Caco-2 (cell line): ENCODE data around the gene ZNF541. TPM values are rescaled to one million over a fixed set of nuclear protein-coding genes. Genes with fewer than 3 reads are reported as not detected.

Source experiments
- BruUV-seq: library from RNA; stranded (reverse); fragments of 400-500 nt; replicated peaks from 2 replicates; lab custom pipeline; 2021; lab: Mats Ljungman, UMichigan
- CTCF ChIA-PET: fragments of 300-600 bp; sonication (Branson Sonifier 250); formaldehyde crosslinking; loops from one replicate; lab custom pipeline; 2022; ENCODE audit warnings: antibody characterized with exemption; lab: Charles Lee
- POLR2A ChIA-PET: fragments of 300-600 bp; sonication (Branson Sonifier 250); formaldehyde crosslinking; loops from one replicate; lab custom pipeline; 2022; ENCODE audit warnings: antibody characterized with exemption; lab: Charles Lee
- DNase-seq, 2 experiments: peaks; one replicate each; pipeline versions ENCODE4 v3.0.0 to v3.0.0-alpha.2; 2020 to 2022
- H3K27me3 ChIP-seq: replicated peaks from 2 replicates; pipeline ENCODE4 v1.6.0; 2011; ENCODE audit warnings: low read length; ENCODE audit not compliant: control insufficient read depth, insufficient read depth
- H3K36me3 ChIP-seq: 2 replicates; pipeline ENCODE4 v1.5.1; 2011; ENCODE audit warnings: low read length; ENCODE audit not compliant: control insufficient read depth, insufficient read depth
- H3K4me1 ChIP-seq: fragments of 250-450 bp; sonication (Bioruptor Pico); 2 replicates; pipeline ENCODE4 v1.5.1; 2020; ENCODE audit warnings: mild to moderate bottlenecking
- H3K4me3 ChIP-seq: 2 replicates; pipeline ENCODE4 v1.5.1; 2011; ENCODE audit warnings: low read depth, mild to moderate bottlenecking, control low read depth, low read length
- H3K9me3 ChIP-seq: fragments of 250-450 bp; sonication (Bioruptor Pico); 2 replicates; pipeline ENCODE4 v1.5.1; 2020; ENCODE audit warnings: mild to moderate bottlenecking, moderate library complexity
- H3K27ac Mint-ChIP-seq: one replicate; pipeline ENCODE4 v1.8.0; 2022; ENCODE audit warnings: mixed read lengths; ENCODE audit not compliant: unreplicated experiment
- H3K27me3 Mint-ChIP-seq: one replicate; pipeline ENCODE4 v1.8.0; 2022; ENCODE audit warnings: mixed read lengths; ENCODE audit not compliant: insufficient read depth, unreplicated experiment
- H3K36me3 Mint-ChIP-seq: one replicate; pipeline ENCODE4 v1.8.0; 2022; ENCODE audit warnings: mild to moderate bottlenecking, mixed read lengths; ENCODE audit not compliant: insufficient read depth, unreplicated experiment
- H3K4me1 Mint-ChIP-seq: one replicate; pipeline ENCODE4 v1.8.0; 2022; ENCODE audit warnings: low read depth, mixed read lengths; ENCODE audit not compliant: unreplicated experiment
- H3K4me3 Mint-ChIP-seq: one replicate; pipeline ENCODE4 v1.8.0; 2022; ENCODE audit warnings: mild to moderate bottlenecking, moderate library complexity, mixed read lengths; ENCODE audit not compliant: unreplicated experiment
- H3K9me3 Mint-ChIP-seq: one replicate; pipeline ENCODE4 v1.8.0; 2022; ENCODE audit warnings: mixed read lengths; ENCODE audit not compliant: unreplicated experiment
- CTCF ChIP-seq, 2 experiments: fragments of 200-600 bp in 1 of 2; IDR thresholded peaks; 1 replicate in 1 of 2; 2 replicates in 1 of 2; pipeline versions ENCODE4 v1.5.1 to v1.8.0; 2011 to 2022; ENCODE audit warnings: antibody characterized with exemption in 1 of 2, control low read depth in 1 of 2, inconsistent platforms in 1 of 2, low read depth in 1 of 2, low read length in 1 of 2, mild to moderate bottlenecking in 1 of 2, moderate library complexity in 1 of 2; ENCODE audit not compliant: insufficient read depth in 1 of 2, severe bottlenecking in 1 of 2, unreplicated experiment in 1 of 2
- intact Hi-C: fragments of 100-400 bp; cut with micrococcal nuclease; formaldehyde crosslinking; loops from one replicate; pipeline ENCODE4 v1.10.0; 2022; ENCODE audit not compliant: unreplicated experiment
- total RNA-seq: library from RNA; stranded (reverse); gene quantifications from 2 replicates; pipeline ENCODE4 v1.2.3, GENCODE V29; 2022

The ZNF541 gene
- total RNA-seq, 1 experiment from 2014 or later, result not detected

DNA sequence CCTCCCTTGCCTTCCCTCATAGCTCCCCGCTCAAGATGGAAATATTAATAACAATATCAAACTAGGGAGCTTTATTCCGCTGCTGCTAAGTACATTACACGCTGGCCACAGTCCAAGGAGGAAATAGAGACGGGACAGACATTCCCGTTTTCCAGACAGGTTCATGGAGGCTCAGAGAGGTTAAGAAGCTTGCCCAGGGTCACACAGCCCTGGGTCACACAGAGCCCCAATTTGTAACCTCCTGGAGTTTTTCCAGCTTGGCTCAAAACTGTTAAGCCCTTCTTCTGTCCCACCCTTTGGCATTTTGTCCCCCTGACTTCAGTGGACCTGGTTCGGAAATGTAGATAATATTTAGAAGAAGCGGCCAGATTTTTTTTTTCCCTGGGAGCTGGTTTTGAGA lies 38.0 kb upstream of the ZNF541 start:
- H3K4me1 ChIP-seq, result peaks cover 31% of the 10 kb centered on the region
- BruUV-seq, result TSS peak; percentile 30
- POLR2A ChIA-PET, result interaction anchor here (0.6 to 2.4 kb wide), 6 partner anchors 11 to 62 kb away, joined by 3 to 30 read pairs (median 11); no protein-coding TSS in a partner anchor
- no peaks in the 10 kb centered on the region for H3K9me3 ChIP-seq
- peaks cover 17% of the 10 kb centered on the region for H3K4me1 Mint-ChIP-seq
- peaks cover 1% of the 10 kb centered on the region; the same call in 1 of the 2 replicates for H3K36me3 ChIP-seq
- no peak for DNase-seq
- H3K27me3 Mint-ChIP-seq, result no peaks in the 10 kb centered on the region
- no peak overlapping the region for H3K4me3 ChIP-seq
- peaks cover 41% of the 10 kb centered on the region for H3K36me3 Mint-ChIP-seq
- no peak for TF ChIP-seq CTCF (IDR thresholded peaks at IDR 0.05; ENCODE audit: insufficient read depth in 1 of 2, low read depth in 1 of 2, low read length in 1 of 2, severe bottlenecking in 1 of 2, unreplicated experiment in 1 of 2)
- peak overlapping the region; percentile 80 for H3K27ac Mint-ChIP-seq
- no peaks in the 10 kb centered on the region for H3K27me3 ChIP-seq
- CTCF ChIA-PET, result interaction anchor here (0.7 to 1.8 kb wide), 6 partner anchors 13 to 183 kb away, joined by 3 to 10 read pairs (median 4); no protein-coding TSS in a partner anchor
- H3K9me3 Mint-ChIP-seq, result no peaks in the 10 kb centered on the region
- peak overlapping the region; percentile 91 for H3K4me3 Mint-ChIP-seq
- intact Hi-C loops, result loop anchor here (1.0 kb wide), 2 partner anchors 37 to 87 kb away; no protein-coding TSS in a partner anchor

DNA sequence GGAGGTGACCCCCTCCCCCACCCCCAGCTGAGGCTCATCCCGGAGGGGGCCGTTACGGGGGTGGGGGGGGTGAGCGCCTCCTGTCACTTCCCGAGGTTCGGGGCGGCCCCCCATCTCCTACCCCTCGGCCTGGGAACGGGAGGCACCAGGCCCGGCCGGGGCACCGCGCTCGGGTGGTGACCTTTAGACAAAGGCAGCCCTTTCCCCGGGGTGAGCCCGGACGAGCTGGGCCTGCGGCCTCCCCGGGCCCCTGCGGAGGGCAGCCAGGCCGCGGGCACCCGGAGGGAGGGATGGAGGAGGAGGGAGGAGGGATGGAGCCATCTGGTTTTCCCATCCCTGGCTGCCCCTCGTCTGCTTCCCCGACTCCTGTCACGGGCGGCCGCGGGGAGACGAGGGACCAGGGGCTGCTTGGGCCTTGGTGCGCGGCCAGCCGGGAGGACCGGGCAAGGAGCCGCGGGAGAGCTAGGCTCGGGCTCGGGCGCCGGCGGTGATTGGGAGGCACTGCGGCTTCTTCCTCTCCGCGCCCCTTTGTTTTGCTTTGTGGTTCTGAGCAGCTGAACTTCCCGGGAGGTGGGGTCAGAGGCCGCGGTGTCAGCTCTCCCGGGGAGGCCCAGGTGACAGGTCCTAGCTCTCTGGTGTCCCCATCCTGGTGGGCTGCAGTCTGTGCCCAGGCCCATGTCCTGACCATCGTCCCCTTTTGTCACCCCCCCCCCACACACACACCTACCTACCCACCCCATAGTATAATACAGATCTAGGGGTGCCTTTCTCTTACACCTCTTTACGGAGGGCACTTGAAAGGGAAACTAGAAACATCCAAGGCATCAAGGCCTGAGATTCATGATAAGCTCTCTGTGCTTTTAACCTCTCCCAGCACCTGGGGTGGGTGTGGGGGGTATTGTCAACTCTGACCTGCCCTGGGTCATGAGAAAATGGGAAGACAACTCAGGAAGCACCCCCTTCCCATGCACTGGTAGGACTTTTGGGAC lies 37.3 kb upstream of the ZNF541 start:
- CTCF ChIA-PET, result interaction anchor here (0.6 to 1.8 kb wide), 9 partner anchors 14 to 301 kb away, joined by 3 to 10 read pairs (median 4); partner anchors contain the start of gene EHD2

More for the DNA sequence above, 37.3 kb upstream of the ZNF541 start:
- no TSS peak for BruUV-seq
- no peaks in the 10 kb centered on the region for H3K27me3 Mint-ChIP-seq
- peak; percentile 74 to 76 for DNase-seq
- intact Hi-C loops, result loop anchor here (1.0 to 2.0 kb wide), 5 partner anchors 15 to 95 kb away; partner anchors contain the start of gene NAPA
- no peaks in the 10 kb centered on the region for H3K9me3 Mint-ChIP-seq
- Histone ChIP-seq H3K27me3 (no peaks in the 10 kb centered on the region), H3K4me3 (peak overlapping the region; percentile 91), H3K4me1 (peaks cover 31% of the 10 kb centered on the region), H3K9me3 (no peaks in the 10 kb centered on the region), H3K36me3 (peaks cover 1% of the 10 kb centered on the region; the same call in 1 of the 2 replicates)
- TF ChIP-seq CTCF (IDR thresholded peaks at IDR 0.05; ENCODE audit: insufficient read depth in 1 of 2, low read depth in 1 of 2, low read length in 1 of 2, severe bottlenecking in 1 of 2, unreplicated experiment in 1 of 2), result no peak
- H3K27ac Mint-ChIP-seq, result peak overlapping the region; percentile 80
- peaks cover 13% of the 10 kb centered on the region for H3K4me1 Mint-ChIP-seq
- POLR2A ChIA-PET, result interaction anchor here (0.6 to 2.4 kb wide), 8 partner anchors 10 to 892 kb away, joined by 3 to 30 read pairs (median 4); no protein-coding TSS in a partner anchor
- H3K4me3 Mint-ChIP-seq, result peak overlapping the region; percentile 91
- H3K36me3 Mint-ChIP-seq, result peaks cover 37% of the 10 kb centered on the region
